22Rv1 (cell line): ENCODE results near the gene APOLD1.

Experiments used
- ZFX ChIP-seq: fragments of 450-650 bp; IDR thresholded peaks from 2 replicates; pipeline ENCODE4 v1.6.1; 2017; ENCODE audit warnings: antibody characterized with exemption, borderline replicate concordance
- TF ChIP-seq, protein P1 (sequence below): fragments of 450-650 bp; IDR thresholded peaks from 2 replicates; pipeline ENCODE4 v1.5.1; 2017; ENCODE audit warnings: mild to moderate bottlenecking

DNA sequence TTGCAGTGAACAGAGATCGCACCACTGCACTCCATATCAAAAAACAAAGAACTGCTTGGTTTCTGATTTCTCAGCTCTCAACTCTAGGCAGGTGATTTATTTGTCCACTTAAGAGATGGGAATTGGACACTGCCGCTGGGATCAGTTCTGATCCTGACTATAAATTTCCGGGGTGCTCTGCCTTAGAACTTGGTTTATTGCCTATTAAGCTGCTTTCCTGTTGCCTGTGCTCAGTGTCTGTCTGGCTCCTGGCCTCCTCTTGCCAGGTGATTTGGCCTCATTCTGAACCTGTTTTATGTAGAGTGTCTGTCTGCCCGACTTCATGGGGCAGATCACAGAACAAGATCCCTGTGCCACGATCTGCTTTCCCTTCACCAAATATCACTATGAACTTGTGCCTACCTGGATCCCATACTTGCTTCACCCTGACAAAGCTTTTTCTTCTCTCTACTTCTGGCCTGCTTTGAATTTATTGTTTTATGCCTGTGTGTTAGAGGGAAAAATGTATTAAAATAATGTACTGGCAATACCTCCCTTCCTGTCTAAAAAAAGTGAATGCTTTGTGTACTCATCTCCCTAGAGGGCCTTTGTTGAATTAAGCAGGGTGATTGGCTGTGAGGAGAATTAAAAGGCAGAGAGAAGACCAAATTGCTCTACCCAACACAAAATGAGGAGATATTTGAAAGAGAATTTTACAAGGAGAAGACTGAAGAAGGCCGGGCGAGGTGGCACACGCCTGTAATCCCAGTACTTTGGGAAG is 40.7 kb upstream of the APOLD1 start:
- TF ChIP-seq, protein P1, sequence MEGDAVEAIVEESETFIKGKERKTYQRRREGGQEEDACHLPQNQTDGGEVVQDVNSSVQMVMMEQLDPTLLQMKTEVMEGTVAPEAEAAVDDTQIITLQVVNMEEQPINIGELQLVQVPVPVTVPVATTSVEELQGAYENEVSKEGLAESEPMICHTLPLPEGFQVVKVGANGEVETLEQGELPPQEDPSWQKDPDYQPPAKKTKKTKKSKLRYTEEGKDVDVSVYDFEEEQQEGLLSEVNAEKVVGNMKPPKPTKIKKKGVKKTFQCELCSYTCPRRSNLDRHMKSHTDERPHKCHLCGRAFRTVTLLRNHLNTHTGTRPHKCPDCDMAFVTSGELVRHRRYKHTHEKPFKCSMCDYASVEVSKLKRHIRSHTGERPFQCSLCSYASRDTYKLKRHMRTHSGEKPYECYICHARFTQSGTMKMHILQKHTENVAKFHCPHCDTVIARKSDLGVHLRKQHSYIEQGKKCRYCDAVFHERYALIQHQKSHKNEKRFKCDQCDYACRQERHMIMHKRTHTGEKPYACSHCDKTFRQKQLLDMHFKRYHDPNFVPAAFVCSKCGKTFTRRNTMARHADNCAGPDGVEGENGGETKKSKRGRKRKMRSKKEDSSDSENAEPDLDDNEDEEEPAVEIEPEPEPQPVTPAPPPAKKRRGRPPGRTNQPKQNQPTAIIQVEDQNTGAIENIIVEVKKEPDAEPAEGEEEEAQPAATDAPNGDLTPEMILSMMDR = no peak
- TF ChIP-seq ZFX = no peak
